GM19455 (cell line): ENCODE data around the gene ZNF780A.
"Not testable (repeated sequence)": the region's sequence is repeated elsewhere in the genome, so short reads cannot be mapped to it uniquely, and the experiment has no call there.

Experiments
- ATAC-seq: cut with Tn5 transposase; IDR thresholded peaks from one replicate; pipeline ENCODE4 v1.9.1; 2021; ENCODE audit not compliant: unreplicated experiment

Gene ZNF780A

GRCh38 chr19:40090241-40091204 lies at the start of gene ZNF780A:
Gene ZNF780A (minus strand): TSS chr19:40090943. CDS start chr19:40084753, 6,190 bp downstream.
- peak; percentile 86 for ATAC-seq

- ATAC-seq = no peak
Measured at GRCh38 chr19:40139533-40140287, 49.0 kb upstream of the ZNF780A start.

- no peak for ATAC-seq
Measured at GRCh38 chr19:40136818-40137217, 46.1 kb upstream of the ZNF780A start.

GRCh38 chr19:40134866-40135265 lies 44.1 kb upstream of the ZNF780A start:
- ATAC-seq = no peak

GRCh38 chr19:40133491-40133890 lies 42.7 kb upstream of the ZNF780A start:
- no peak for ATAC-seq

- no peak for ATAC-seq
Measured at GRCh38 chr19:40130013-40130412, 39.3 kb upstream of the ZNF780A start.

GRCh38 chr19:40129425-40129824 lies 38.7 kb upstream of the ZNF780A start:
- no peak for ATAC-seq

- ATAC-seq = no peak
Measured at GRCh38 chr19:40128991-40129390, 38.2 kb upstream of the ZNF780A start.

- ATAC-seq = no peak
Measured at GRCh38 chr19:40119380-40119779, 28.6 kb upstream of the ZNF780A start.

GRCh38 chr19:40118638-40119037 lies 27.9 kb upstream of the ZNF780A start:
- ATAC-seq = not testable (repeated sequence)

- no peak for ATAC-seq
Measured at GRCh38 chr19:40116075-40116474, 25.3 kb upstream of the ZNF780A start.

- ATAC-seq = not testable (repeated sequence)
Measured at GRCh38 chr19:40114119-40114518, 23.4 kb upstream of the ZNF780A start.

- ATAC-seq = not testable (repeated sequence)
Measured at GRCh38 chr19:40112271-40112670, 21.5 kb upstream of the ZNF780A start.

GRCh38 chr19:40110570-40110969 lies 19.8 kb upstream of the ZNF780A start:
- ATAC-seq = no peak

- no peak for ATAC-seq
Measured at GRCh38 chr19:40104754-40105153, 14.0 kb upstream of the ZNF780A start.

GRCh38 chr19:40103600-40103999 lies 12.9 kb upstream of the ZNF780A start:
- no peak for ATAC-seq

- no peak for ATAC-seq
Measured at GRCh38 chr19:40101813-40102212, 11.1 kb upstream of the ZNF780A start.

GRCh38 chr19:40093416-40093815 lies 2.7 kb upstream of the ZNF780A start:
- ATAC-seq = no peak

- no peak for ATAC-seq
Measured at GRCh38 chr19:40091205-40092129, 724 bp upstream of the ZNF780A start.

GRCh38 chr19:40089462-40089861 lies 1.3 kb downstream of the ZNF780A start:
- no peak for ATAC-seq
